ENCODE data around the gene LSG1. TPM values are rescaled to one million over a fixed set of nuclear protein-coding genes. Genes with fewer than 3 reads are reported as not detected.

The LSG1 gene
- total RNA-seq, 1 donor from 2014 or later, result 23.4 TPM

DNA sequence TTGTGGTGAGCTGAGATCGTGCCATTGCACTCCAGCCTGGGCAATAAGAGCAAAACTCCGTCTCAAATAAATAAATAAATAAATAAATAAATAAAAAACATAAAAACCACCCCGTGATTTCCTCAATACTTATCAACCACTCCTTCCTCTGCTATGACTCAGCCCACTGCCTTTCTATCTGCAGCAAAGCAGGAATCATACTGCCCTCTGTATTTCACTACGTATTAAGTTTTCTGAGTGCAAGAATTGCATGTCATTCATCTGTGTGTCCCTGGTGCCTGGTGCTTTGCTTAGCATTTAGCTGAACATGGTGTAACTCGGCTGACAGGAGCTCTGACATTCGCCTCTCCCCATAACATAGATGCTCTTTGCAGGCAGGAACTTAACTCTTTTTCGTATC, 7.1 kb downstream of the LSG1 start:
- Histone ChIP-seq H3K27me3 (ENCODE audit: low read depth) (no peaks in the 10 kb centered on the region), H3K36me3 (peaks cover 73% of the 10 kb centered on the region), H3K9me3 (replicated peaks) (no peaks in the 10 kb centered on the region), H3K4me1 (peaks cover 5% of the 10 kb centered on the region), H3K4me3 (no peak overlapping the region), H3K27ac (replicated peaks) (no peak overlapping the region)
- TF ChIP-seq, protein P1, sequence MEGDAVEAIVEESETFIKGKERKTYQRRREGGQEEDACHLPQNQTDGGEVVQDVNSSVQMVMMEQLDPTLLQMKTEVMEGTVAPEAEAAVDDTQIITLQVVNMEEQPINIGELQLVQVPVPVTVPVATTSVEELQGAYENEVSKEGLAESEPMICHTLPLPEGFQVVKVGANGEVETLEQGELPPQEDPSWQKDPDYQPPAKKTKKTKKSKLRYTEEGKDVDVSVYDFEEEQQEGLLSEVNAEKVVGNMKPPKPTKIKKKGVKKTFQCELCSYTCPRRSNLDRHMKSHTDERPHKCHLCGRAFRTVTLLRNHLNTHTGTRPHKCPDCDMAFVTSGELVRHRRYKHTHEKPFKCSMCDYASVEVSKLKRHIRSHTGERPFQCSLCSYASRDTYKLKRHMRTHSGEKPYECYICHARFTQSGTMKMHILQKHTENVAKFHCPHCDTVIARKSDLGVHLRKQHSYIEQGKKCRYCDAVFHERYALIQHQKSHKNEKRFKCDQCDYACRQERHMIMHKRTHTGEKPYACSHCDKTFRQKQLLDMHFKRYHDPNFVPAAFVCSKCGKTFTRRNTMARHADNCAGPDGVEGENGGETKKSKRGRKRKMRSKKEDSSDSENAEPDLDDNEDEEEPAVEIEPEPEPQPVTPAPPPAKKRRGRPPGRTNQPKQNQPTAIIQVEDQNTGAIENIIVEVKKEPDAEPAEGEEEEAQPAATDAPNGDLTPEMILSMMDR (IDR thresholded peaks at IDR 0.05; ENCODE audit: borderline replicate concordance), result no peak
- intact Hi-C loops (cut with micrococcal nuclease), result no loop called here
- DNase-seq, result no peak

- H3K36me3 ChIP-seq, result peaks cover 88% of the 10 kb centered on the region
- TF ChIP-seq, protein P1 (IDR thresholded peaks at IDR 0.05; ENCODE audit: borderline replicate concordance), result no peak
- no peak overlapping the region for H3K27ac ChIP-seq (replicated peaks)
- no peak overlapping the region for H3K4me3 ChIP-seq
- intact Hi-C loops (cut with micrococcal nuclease), result no loop called here
- no peaks in the 10 kb centered on the region for H3K9me3 ChIP-seq (replicated peaks)
- peaks cover 9% of the 10 kb centered on the region for H3K4me1 ChIP-seq
- no peak for DNase-seq
- H3K27me3 ChIP-seq (ENCODE audit: low read depth), result no peaks in the 10 kb centered on the region
Measured at GRCh38 chr3:194661946-194662345, 10.0 kb downstream of the LSG1 start.

DNA sequence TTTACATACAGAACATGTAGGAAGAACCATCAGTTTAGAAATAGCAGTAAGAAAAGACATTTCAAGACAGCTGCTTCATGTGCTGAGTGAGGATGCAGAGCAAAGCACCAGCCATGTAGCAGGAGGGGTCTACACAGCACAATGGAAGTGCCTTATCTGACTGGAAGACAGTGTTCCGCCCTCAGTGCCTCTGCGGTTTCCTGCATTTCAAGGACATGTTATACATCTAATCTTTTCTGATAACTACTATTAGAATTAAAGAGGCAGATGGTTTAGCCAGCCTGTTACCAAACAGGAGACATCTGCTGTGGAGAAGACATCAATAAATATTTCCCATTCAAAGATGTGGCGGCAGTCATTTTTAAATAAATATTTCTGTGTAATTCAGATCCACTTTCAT, 10.6 kb downstream of the LSG1 start:
- H3K4me3 ChIP-seq, result no peak overlapping the region
- TF ChIP-seq, protein P1 (IDR thresholded peaks at IDR 0.05; ENCODE audit: borderline replicate concordance), result no peak
- no peaks in the 10 kb centered on the region for H3K27me3 ChIP-seq (ENCODE audit: low read depth)
- H3K9me3 ChIP-seq (replicated peaks), result no peaks in the 10 kb centered on the region
- H3K4me1 ChIP-seq, result peaks cover 9% of the 10 kb centered on the region
- no peak for DNase-seq
- peaks cover 82% of the 10 kb centered on the region for H3K36me3 ChIP-seq
- intact Hi-C loops (cut with micrococcal nuclease), result no loop called here
- no peak overlapping the region for H3K27ac ChIP-seq (replicated peaks)

- Histone ChIP-seq H3K4me1 (peaks cover 9% of the 10 kb centered on the region), H3K27ac (replicated peaks) (no peak overlapping the region), H3K27me3 (ENCODE audit: low read depth) (no peaks in the 10 kb centered on the region), H3K9me3 (replicated peaks) (no peaks in the 10 kb centered on the region), H3K36me3 (peaks cover 66% of the 10 kb centered on the region), H3K4me3 (no peak overlapping the region)
- intact Hi-C loops (cut with micrococcal nuclease), result no loop called here
- TF ChIP-seq, protein P1 (IDR thresholded peaks at IDR 0.05; ENCODE audit: borderline replicate concordance), result no peak
- no peak for DNase-seq
Measured at GRCh38 chr3:194659778-194660177, 12.2 kb downstream of the LSG1 start.

DNA sequence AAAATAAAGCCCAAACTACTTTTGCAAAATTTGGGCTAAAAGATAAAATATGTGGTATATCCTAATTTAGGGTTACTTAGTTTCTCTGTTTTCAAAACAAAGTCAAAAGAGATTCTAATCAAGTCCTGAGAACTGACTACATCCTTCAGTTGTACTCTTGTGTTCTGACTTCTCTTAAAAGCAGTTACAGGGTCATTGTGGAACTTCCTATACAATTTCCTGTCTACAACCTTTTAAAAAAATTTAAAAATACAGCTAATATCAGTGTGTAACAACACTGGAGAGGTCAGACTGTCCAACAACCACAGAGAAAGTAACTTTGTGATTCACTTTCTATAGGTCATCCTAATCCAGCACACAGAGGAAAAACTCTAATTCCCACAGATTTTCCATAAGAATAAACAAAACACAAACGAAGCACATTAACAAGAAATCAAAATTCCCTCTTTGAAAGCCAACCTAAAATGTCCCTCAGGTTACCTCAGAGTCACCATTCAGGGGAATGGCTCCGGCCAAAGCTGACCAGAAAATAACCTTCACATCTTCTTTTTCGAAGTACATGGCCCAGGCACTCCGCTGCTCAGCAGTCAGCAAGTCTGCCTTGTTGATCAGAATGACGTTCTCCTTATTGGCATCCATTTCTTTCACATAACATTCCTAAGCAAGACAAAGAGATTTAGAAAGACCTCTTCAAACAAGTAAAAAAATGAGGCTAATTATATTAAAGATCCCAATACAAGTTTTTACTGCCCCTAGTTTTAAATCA, 13.3 kb downstream of the LSG1 start:
- TF ChIP-seq, protein P1 (IDR thresholded peaks at IDR 0.05; ENCODE audit: borderline replicate concordance), result no peak
- Histone ChIP-seq H3K4me3 (no peak overlapping the region), H3K27ac (replicated peaks) (peak overlapping the region; percentile 42), H3K36me3 (peaks cover 64% of the 10 kb centered on the region), H3K9me3 (replicated peaks) (no peaks in the 10 kb centered on the region), H3K27me3 (ENCODE audit: low read depth) (no peaks in the 10 kb centered on the region), H3K4me1 (peaks cover 9% of the 10 kb centered on the region)
- no peak for DNase-seq
- intact Hi-C loops (cut with micrococcal nuclease), result no loop called here

Data from left ventricle myocardium inferior (tissue), 1 donor.